ENCODE measurements around the gene KDM4E. TPM values are rescaled to one million over a fixed set of nuclear protein-coding genes. Genes with fewer than 3 reads are reported as not detected.
A peak's percentile ranks its signal among the peaks of the same experiment; 100 is the strongest.

KDM4E gene
- total RNA-seq, 1 donor from 2014 or later, result not detected

DNA sequence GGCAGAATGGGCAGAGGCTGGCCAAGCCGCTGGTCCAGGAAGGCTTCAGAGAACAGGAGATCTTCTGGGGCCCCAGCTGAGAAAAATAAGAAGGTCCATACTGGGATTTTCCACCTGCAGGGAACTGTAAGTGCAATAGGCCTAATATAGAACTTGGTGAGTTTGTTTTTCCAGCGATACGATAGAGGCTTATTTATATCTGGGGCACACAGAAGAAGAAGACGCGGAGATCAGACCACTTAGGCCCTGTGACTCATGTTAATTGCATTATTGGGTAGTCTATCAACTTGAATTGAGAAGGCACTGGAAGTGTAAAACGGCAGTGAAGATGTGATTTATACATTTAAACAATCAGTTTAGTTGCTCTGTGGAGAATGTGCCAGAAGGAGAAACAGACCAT is 34.0 kb downstream of the KDM4E start:
- Mint-ChIP-seq H3K9me3 (ENCODE audit: low read depth) (no peaks in the 10 kb centered on the region), H3K4me3 (ENCODE audit: low read depth) (no peak overlapping the region), H3K4me1 (ENCODE audit: low read depth) (no peaks in the 10 kb centered on the region), H3K27ac (no peak overlapping the region), H3K27me3 (peaks cover 29% of the 10 kb centered on the region), H3K36me3 (ENCODE audit: insufficient read depth) (no peaks in the 10 kb centered on the region)
- TF ChIP-seq, protein P1, sequence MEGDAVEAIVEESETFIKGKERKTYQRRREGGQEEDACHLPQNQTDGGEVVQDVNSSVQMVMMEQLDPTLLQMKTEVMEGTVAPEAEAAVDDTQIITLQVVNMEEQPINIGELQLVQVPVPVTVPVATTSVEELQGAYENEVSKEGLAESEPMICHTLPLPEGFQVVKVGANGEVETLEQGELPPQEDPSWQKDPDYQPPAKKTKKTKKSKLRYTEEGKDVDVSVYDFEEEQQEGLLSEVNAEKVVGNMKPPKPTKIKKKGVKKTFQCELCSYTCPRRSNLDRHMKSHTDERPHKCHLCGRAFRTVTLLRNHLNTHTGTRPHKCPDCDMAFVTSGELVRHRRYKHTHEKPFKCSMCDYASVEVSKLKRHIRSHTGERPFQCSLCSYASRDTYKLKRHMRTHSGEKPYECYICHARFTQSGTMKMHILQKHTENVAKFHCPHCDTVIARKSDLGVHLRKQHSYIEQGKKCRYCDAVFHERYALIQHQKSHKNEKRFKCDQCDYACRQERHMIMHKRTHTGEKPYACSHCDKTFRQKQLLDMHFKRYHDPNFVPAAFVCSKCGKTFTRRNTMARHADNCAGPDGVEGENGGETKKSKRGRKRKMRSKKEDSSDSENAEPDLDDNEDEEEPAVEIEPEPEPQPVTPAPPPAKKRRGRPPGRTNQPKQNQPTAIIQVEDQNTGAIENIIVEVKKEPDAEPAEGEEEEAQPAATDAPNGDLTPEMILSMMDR (IDR thresholded peaks at IDR 0.05; ENCODE audit: unreplicated experiment), result no peak
- DNase-seq (ENCODE audit: low spot score, unreplicated experiment), result no peak

DNA sequence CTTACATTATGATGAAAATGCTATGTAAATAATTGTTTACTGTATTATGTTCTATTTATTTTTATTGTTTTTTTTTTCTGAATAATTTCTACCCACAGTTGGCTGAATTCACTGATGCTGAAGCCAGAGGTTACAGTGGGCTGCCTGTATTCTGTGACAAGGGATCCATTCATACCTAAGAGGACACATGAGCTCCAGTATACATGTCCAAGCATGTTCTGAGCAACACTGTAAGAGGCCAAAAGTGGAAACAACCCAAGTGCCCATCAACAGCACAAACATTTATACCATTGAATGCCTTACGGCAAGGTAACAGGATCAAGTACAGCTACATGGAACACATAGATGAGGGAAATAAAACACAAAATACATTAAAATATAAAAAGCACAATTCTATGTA is 40.3 kb downstream of the KDM4E start:
- no peak overlapping the region for H3K27ac Mint-ChIP-seq
- peaks cover 3% of the 10 kb centered on the region for H3K36me3 Mint-ChIP-seq (ENCODE audit: insufficient read depth)
- H3K27me3 Mint-ChIP-seq, result peaks cover 11% of the 10 kb centered on the region
- no peak overlapping the region for H3K4me3 Mint-ChIP-seq (ENCODE audit: low read depth)
- no peak for DNase-seq (ENCODE audit: low spot score, unreplicated experiment)
- peaks cover 12% of the 10 kb centered on the region for H3K4me1 Mint-ChIP-seq (ENCODE audit: low read depth)
- TF ChIP-seq, protein P1 (IDR thresholded peaks at IDR 0.05; ENCODE audit: unreplicated experiment), result no peak
- H3K9me3 Mint-ChIP-seq (ENCODE audit: low read depth), result no peaks in the 10 kb centered on the region

DNA sequence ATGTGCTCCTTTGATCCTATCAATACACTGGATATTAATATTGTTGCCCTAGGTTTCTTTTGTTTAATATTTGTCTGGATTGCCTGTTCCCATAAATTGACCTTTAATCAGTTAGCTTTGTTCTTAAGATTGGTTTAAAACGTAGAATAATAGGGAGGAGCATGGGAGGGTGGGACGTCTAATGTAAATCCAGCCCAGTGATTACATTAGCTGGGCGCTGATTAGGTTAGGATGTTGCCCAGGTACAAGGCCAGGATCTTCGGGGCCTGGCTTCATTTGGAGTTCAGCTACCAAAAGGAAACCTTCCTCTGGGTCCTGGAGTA is 41.6 kb downstream of the KDM4E start, which contains the start of gene SRSF8:
Gene SRSF8, plus strand, starts transcription at position 204 of the 323 bp plus-strand sequence. CDS start 308 bp downstream, outside the sequence.
- Mint-ChIP-seq H3K4me1 (ENCODE audit: low read depth) (peaks cover 14% of the 10 kb centered on the region), H3K27me3 (peaks cover 9% of the 10 kb centered on the region), H3K36me3 (ENCODE audit: insufficient read depth) (peaks cover 8% of the 10 kb centered on the region), H3K27ac (peak within 1 kb of the TSS; percentile 98), H3K9me3 (ENCODE audit: low read depth) (peaks cover 6% of the 10 kb centered on the region), H3K4me3 (ENCODE audit: low read depth) (peak within 1 kb of the TSS; percentile 96)
- TF ChIP-seq, protein P1 (IDR thresholded peaks at IDR 0.05; ENCODE audit: unreplicated experiment), result no peak
- no peak for DNase-seq (ENCODE audit: low spot score, unreplicated experiment)

DNA sequence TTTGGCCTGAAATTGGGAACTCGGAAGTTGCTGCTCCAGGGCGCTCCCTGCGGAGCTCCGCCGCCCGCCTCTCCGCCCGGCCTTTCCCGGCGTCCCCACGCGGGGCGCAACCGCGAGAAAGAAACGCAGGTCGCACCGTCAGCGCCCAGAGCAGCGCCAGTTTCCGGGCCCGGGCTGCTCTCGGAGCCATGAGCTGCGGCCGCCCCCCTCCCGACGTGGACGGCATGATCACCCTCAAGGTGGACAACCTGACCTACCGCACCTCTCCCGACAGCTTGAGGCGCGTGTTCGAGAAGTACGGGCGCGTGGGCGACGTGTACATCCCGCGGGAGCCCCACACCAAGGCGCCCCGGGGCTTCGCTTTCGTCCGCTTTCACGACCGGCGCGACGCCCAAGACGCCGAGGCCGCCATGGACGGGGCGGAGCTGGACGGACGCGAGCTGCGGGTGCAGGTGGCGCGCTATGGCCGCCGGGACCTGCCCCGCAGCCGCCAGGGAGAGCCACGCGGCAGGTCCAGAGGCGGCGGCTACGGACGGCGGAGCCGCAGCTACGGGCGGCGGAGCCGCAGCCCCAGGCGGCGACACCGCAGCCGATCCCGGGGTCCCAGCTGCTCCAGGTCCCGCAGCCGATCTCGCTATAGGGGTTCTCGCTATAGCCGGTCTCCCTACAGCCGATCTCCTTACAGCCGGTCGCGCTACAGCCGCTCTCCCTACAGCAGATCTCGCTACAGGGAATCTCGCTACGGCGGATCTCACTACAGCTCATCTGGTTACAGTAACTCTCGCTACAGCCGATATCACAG is 42.2 kb downstream of the KDM4E start:
- peak; percentile 77 for DNase-seq (ENCODE audit: low spot score, unreplicated experiment)
- peak overlapping the region; percentile 96 for H3K4me3 Mint-ChIP-seq (ENCODE audit: low read depth)
- peak overlapping the region; percentile 98 for H3K27ac Mint-ChIP-seq
- peaks cover 14% of the 10 kb centered on the region for H3K4me1 Mint-ChIP-seq (ENCODE audit: low read depth)
- peaks cover 8% of the 10 kb centered on the region for H3K36me3 Mint-ChIP-seq (ENCODE audit: insufficient read depth)
- H3K27me3 Mint-ChIP-seq, result peaks cover 7% of the 10 kb centered on the region
- peaks cover 6% of the 10 kb centered on the region for H3K9me3 Mint-ChIP-seq (ENCODE audit: low read depth)
- TF ChIP-seq, protein P1 (IDR thresholded peaks at IDR 0.05; ENCODE audit: unreplicated experiment), result peak; percentile 61

DNA sequence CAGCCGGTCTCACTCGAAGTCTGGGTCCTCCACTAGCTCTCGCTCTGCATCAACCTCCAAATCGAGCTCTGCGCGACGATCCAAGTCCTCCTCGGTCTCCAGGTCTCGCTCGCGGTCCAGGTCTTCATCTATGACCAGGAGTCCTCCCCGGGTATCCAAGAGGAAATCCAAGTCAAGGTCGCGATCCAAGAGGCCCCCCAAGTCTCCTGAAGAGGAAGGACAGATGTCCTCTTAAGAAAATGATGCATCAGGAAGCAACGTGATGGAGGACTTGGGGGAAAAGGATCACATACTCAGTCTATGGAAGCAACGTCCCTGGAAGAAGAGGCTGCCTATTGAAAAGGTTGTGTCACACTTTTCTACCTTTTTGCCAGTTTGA is 42.8 kb downstream of the KDM4E start:
- H3K27me3 Mint-ChIP-seq, result peaks cover 1% of the 10 kb centered on the region
- TF ChIP-seq, protein P1 (IDR thresholded peaks at IDR 0.05; ENCODE audit: unreplicated experiment), result no peak
- peak overlapping the region; percentile 96 for H3K4me3 Mint-ChIP-seq (ENCODE audit: low read depth)
- peaks cover 14% of the 10 kb centered on the region for H3K4me1 Mint-ChIP-seq (ENCODE audit: low read depth)
- H3K9me3 Mint-ChIP-seq (ENCODE audit: low read depth), result peaks cover 6% of the 10 kb centered on the region
- H3K27ac Mint-ChIP-seq, result peak overlapping the region; percentile 98
- peaks cover 8% of the 10 kb centered on the region for H3K36me3 Mint-ChIP-seq (ENCODE audit: insufficient read depth)
- DNase-seq (ENCODE audit: low spot score, unreplicated experiment), result no peak

Data from progenitor cell of endocrine pancreas (in vitro differentiated cells).